ENCODE measurements around the gene KIF20B.
"Not testable (repeated sequence)": the region's sequence is repeated elsewhere in the genome, so short reads cannot be mapped to it uniquely, and the experiment has no call there.

KIF20B gene

GRCh38 chr10:89799573-89799972 is 98.2 kb downstream of the KIF20B start:
- no peak overlapping the region for H3K9ac ChIP-seq (ENCODE audit: low read length in 2 of 2)
- H3K27me3 ChIP-seq (ENCODE audit: control insufficient read depth in 1 of 2, insufficient read depth in 2 of 2, low read length in 2 of 2) = peaks cover 0 to 2% of the 10 kb centered on the region in 2 donors
- no peak overlapping the region for H3K4me3 ChIP-seq (ENCODE audit: low read length in 2 of 2)
- H3K27ac ChIP-seq (ENCODE audit: low read length) = no peak overlapping the region
- no peaks in the 10 kb centered on the region for H3K4me1 ChIP-seq (ENCODE audit: control insufficient read depth, insufficient read depth, low read length)
- no peaks in the 10 kb centered on the region for H3K9me3 ChIP-seq (ENCODE audit: control insufficient read depth in 2 of 2, low read length in 2 of 2)
- no peaks in the 10 kb centered on the region for H3K36me3 ChIP-seq (ENCODE audit: control insufficient read depth in 2 of 2, insufficient read depth in 2 of 2, low read length in 2 of 2)

- H3K4me1 ChIP-seq (ENCODE audit: control insufficient read depth, insufficient read depth, low read length) = no peaks in the 10 kb centered on the region
- H3K9ac ChIP-seq (ENCODE audit: low read length in 2 of 2) = no peak overlapping the region
- H3K27ac ChIP-seq (ENCODE audit: low read length) = no peak overlapping the region
- no peaks in the 10 kb centered on the region for H3K27me3 ChIP-seq (ENCODE audit: control insufficient read depth in 1 of 2, insufficient read depth in 2 of 2, low read length in 2 of 2)
- H3K9me3 ChIP-seq (ENCODE audit: control insufficient read depth in 2 of 2, low read length in 2 of 2) = no peaks in the 10 kb centered on the region
- no peak overlapping the region for H3K4me3 ChIP-seq (ENCODE audit: low read length in 2 of 2)
- H3K36me3 ChIP-seq (ENCODE audit: control insufficient read depth in 2 of 2, insufficient read depth in 2 of 2, low read length in 2 of 2) = no peaks in the 10 kb centered on the region
These were observed 104.2 kb downstream of the KIF20B start for GRCh38 chr10:89805599-89806013.

GRCh38 chr10:89808842-89809241 is 107.5 kb downstream of the KIF20B start:
- Histone ChIP-seq H3K9ac (ENCODE audit: low read length in 2 of 2) (no peak overlapping the region), H3K27me3 (ENCODE audit: control insufficient read depth in 1 of 2, insufficient read depth in 2 of 2, low read length in 2 of 2) (no peaks in the 10 kb centered on the region), H3K27ac (ENCODE audit: low read length) (no peak overlapping the region), H3K36me3 (ENCODE audit: control insufficient read depth in 2 of 2, insufficient read depth in 2 of 2, low read length in 2 of 2) (no peaks in the 10 kb centered on the region), H3K9me3 (ENCODE audit: control insufficient read depth in 2 of 2, low read length in 2 of 2) (no peaks in the 10 kb centered on the region), H3K4me3 (ENCODE audit: low read length in 2 of 2) (no peak overlapping the region), H3K4me1 (ENCODE audit: control insufficient read depth, insufficient read depth, low read length) (no peaks in the 10 kb centered on the region)

GRCh38 chr10:89809766-89810165 is 108.4 kb downstream of the KIF20B start:
- no peak overlapping the region for H3K4me3 ChIP-seq (ENCODE audit: low read length in 2 of 2)
- H3K27me3 ChIP-seq (ENCODE audit: control insufficient read depth in 1 of 2, insufficient read depth in 2 of 2, low read length in 2 of 2) = no peaks in the 10 kb centered on the region
- H3K36me3 ChIP-seq (ENCODE audit: control insufficient read depth in 2 of 2, insufficient read depth in 2 of 2, low read length in 2 of 2) = no peaks in the 10 kb centered on the region
- H3K9me3 ChIP-seq (ENCODE audit: control insufficient read depth in 2 of 2, low read length in 2 of 2) = no peaks in the 10 kb centered on the region
- no peaks in the 10 kb centered on the region for H3K4me1 ChIP-seq (ENCODE audit: control insufficient read depth, insufficient read depth, low read length)
- no peak overlapping the region for H3K9ac ChIP-seq (ENCODE audit: low read length in 2 of 2)
- no peak overlapping the region for H3K27ac ChIP-seq (ENCODE audit: low read length)

- Histone ChIP-seq H3K27ac (ENCODE audit: low read length) (no peak overlapping the region), H3K36me3 (ENCODE audit: control insufficient read depth in 2 of 2, insufficient read depth in 2 of 2, low read length in 2 of 2) (no peaks in the 10 kb centered on the region), H3K4me1 (ENCODE audit: control insufficient read depth, insufficient read depth, low read length) (no peaks in the 10 kb centered on the region), H3K9ac (ENCODE audit: low read length in 2 of 2) (no peak overlapping the region), H3K4me3 (ENCODE audit: low read length in 2 of 2) (no peak overlapping the region), H3K27me3 (ENCODE audit: control insufficient read depth in 1 of 2, insufficient read depth in 2 of 2, low read length in 2 of 2) (no peaks in the 10 kb centered on the region), H3K9me3 (ENCODE audit: control insufficient read depth in 2 of 2, low read length in 2 of 2) (no peaks in the 10 kb centered on the region)
These were observed 109.6 kb downstream of the KIF20B start for GRCh38 chr10:89810908-89811525.

- Histone ChIP-seq H3K9ac (ENCODE audit: low read length in 2 of 2) (no peak overlapping the region), H3K4me1 (ENCODE audit: control insufficient read depth, insufficient read depth, low read length) (no peaks in the 10 kb centered on the region), H3K36me3 (ENCODE audit: control insufficient read depth in 2 of 2, insufficient read depth in 2 of 2, low read length in 2 of 2) (no peaks in the 10 kb centered on the region), H3K27ac (ENCODE audit: low read length) (no peak overlapping the region), H3K4me3 (ENCODE audit: low read length in 2 of 2) (no peak overlapping the region), H3K27me3 (ENCODE audit: control insufficient read depth in 1 of 2, insufficient read depth in 2 of 2, low read length in 2 of 2) (no peaks in the 10 kb centered on the region), H3K9me3 (ENCODE audit: control insufficient read depth in 2 of 2, low read length in 2 of 2) (no peaks in the 10 kb centered on the region)
These were observed 112.2 kb downstream of the KIF20B start for GRCh38 chr10:89813546-89813945.

GRCh38 chr10:89814278-89814677 is 112.9 kb downstream of the KIF20B start:
- no peaks in the 10 kb centered on the region for H3K9me3 ChIP-seq (ENCODE audit: control insufficient read depth in 2 of 2, low read length in 2 of 2)
- no peak overlapping the region for H3K9ac ChIP-seq (ENCODE audit: low read length in 2 of 2)
- H3K4me1 ChIP-seq (ENCODE audit: control insufficient read depth, insufficient read depth, low read length) = no peaks in the 10 kb centered on the region
- H3K36me3 ChIP-seq (ENCODE audit: control insufficient read depth in 2 of 2, insufficient read depth in 2 of 2, low read length in 2 of 2) = no peaks in the 10 kb centered on the region
- H3K27ac ChIP-seq (ENCODE audit: low read length) = no peak overlapping the region
- no peaks in the 10 kb centered on the region for H3K27me3 ChIP-seq (ENCODE audit: control insufficient read depth in 1 of 2, insufficient read depth in 2 of 2, low read length in 2 of 2)
- H3K4me3 ChIP-seq (ENCODE audit: low read length in 2 of 2) = no peak overlapping the region

- Histone ChIP-seq H3K27ac (ENCODE audit: low read length) (no peak overlapping the region), H3K4me3 (ENCODE audit: low read length in 2 of 2) (no peak overlapping the region), H3K9me3 (ENCODE audit: control insufficient read depth in 2 of 2, low read length in 2 of 2) (no peaks in the 10 kb centered on the region), H3K9ac (ENCODE audit: low read length in 2 of 2) (no peak overlapping the region), H3K27me3 (ENCODE audit: control insufficient read depth in 1 of 2, insufficient read depth in 2 of 2, low read length in 2 of 2) (no peaks in the 10 kb centered on the region), H3K4me1 (ENCODE audit: control insufficient read depth, insufficient read depth, low read length) (no peaks in the 10 kb centered on the region), H3K36me3 (ENCODE audit: control insufficient read depth in 2 of 2, insufficient read depth in 2 of 2, low read length in 2 of 2) (no peaks in the 10 kb centered on the region)
These were observed 113.9 kb downstream of the KIF20B start for GRCh38 chr10:89815049-89815853.

- not testable (repeated sequence) for H3K4me1 ChIP-seq (ENCODE audit: control insufficient read depth, insufficient read depth, low read length); H3K36me3 ChIP-seq (ENCODE audit: control insufficient read depth in 2 of 2, insufficient read depth in 2 of 2, low read length in 2 of 2); H3K27ac ChIP-seq (ENCODE audit: low read length); H3K4me3 ChIP-seq (ENCODE audit: low read length in 2 of 2); H3K9me3 ChIP-seq (ENCODE audit: control insufficient read depth in 2 of 2, low read length in 2 of 2); H3K9ac ChIP-seq (ENCODE audit: low read length in 2 of 2); H3K27me3 ChIP-seq (ENCODE audit: control insufficient read depth in 1 of 2, insufficient read depth in 2 of 2, low read length in 2 of 2)
These were observed 117.6 kb downstream of the KIF20B start for GRCh38 chr10:89819008-89819407.
